GM12892 (cell line): ENCODE results near the gene ZFP82.

Experiments used
- DNase-seq: peaks from one replicate; pipeline ENCODE4 v3.0.0; 2011; ENCODE audit not compliant: insufficient read length
- FAIRE-seq: peaks from 2 replicates; lab custom pipeline; 2011; peaks lifted over from hg19 to GRCh38; lab: Jason Lieb, UNC
- POLR2A ChIP-seq: IDR thresholded peaks from 2 replicates; pipeline ENCODE4 v1.6.1; 2011; ENCODE audit warnings: low read depth, low read length, control low read depth
- POLR2AphosphoS5 ChIP-seq: IDR thresholded peaks from 2 replicates; pipeline ENCODE4 v1.6.1; 2011; ENCODE audit warnings: low read depth, low read length, control low read depth
- TAF1 ChIP-seq: IDR thresholded peaks from 2 replicates; pipeline ENCODE4 v1.6.1; 2011; ENCODE audit warnings: low read depth, mild to moderate bottlenecking, control low read depth, low read length, borderline replicate concordance

Gene ZFP82

GRCh38 chr19:36363845-36364244 lies 54.6 kb downstream of the ZFP82 start:
- TF ChIP-seq POLR2AphosphoS5: no peak
- TF ChIP-seq POLR2A: no peak
- TF ChIP-seq TAF1: no peak
- DNase-seq (no peak), FAIRE-seq (no peak)
